Stimulated activated CD8-positive, alpha-beta memory T cell treated with anti-CD3 and anti-CD28 coated beads, Interleukin-4, amount 100 ng/mL, for 24 hours (primary cell): ENCODE measurements around the gene NR4A2.

ENCODE experiments used
- DNase-seq: peaks from one replicate; pipeline ENCODE4 v3.0.0-alpha.2; 2020; ENCODE audit warnings: low read depth

Gene NR4A2

GRCh38 chr2:156339865-156340264 is 7.3 kb upstream of the NR4A2 start:
- DNase-seq, result no peak

- no peak for DNase-seq
Observed at GRCh38 chr2:156339110-156339847, 6.8 kb upstream of the NR4A2 start.

DNA sequence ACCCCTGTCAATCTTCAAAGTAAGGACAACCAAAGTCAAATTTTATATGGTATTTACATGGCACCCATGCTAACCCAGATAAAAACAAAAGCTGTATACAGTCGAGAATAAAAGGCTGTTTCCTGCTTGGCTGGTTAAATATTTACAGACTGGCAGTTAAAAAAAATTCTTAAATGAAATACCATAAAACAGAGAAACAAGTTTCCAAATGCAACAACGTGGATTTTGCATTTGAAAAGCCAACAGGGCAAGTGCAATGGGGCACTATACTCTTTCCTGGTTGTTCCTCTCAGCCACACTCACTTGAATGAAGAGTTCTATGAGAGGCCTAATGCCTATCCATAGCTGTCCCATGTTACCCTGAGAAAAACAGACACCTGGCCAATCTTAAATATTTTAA is 6.1 kb upstream of the NR4A2 start:
- no peak for DNase-seq

DNA sequence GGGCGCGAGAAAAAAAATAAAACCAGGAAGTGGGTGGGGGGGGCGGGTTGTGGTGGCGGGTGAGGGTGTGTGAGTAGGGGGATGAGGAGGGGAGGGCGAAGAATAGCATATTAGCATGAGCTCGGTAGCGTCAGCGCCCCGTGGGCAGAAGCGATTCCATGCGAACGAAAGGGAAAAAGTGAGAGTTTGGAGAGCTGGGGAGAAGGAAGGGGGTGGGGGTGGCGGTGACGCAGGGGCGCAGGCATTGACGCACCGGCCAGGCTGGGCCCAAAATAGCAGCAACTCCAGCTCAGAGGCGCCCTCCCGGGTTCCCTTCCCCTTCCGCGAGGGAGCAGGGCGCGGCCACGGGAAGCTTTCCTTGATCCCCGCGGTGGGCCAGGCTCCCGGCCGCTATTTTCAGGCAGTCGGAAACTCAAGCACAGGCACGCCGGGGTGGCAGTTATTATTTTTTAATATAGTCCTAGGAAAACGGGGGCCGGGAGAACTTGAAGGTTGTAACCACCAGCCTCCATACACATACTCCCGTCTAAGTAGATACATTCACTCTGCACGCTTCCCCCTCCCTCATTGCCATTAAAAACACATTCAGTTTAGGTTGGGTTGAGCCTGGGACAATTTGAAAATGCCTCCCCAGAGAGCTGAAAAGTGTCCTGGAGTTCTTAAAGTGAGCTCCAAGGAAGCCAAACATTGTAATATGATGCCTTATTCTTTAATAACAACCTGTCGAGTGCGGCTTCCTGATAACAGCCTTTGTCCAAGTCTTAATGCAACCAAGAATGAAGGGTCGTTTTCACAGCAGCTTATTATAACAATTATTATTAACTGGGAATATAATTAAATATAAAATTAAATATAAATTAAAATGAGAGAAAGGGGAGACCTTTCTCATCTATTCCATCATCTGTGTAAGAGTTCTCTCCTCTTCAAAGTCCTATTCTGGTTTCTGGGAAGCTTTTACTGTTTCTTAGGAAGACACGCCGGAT is 2.3 kb upstream of the NR4A2 start:
- DNase-seq, result peak; percentile 80

DNA sequence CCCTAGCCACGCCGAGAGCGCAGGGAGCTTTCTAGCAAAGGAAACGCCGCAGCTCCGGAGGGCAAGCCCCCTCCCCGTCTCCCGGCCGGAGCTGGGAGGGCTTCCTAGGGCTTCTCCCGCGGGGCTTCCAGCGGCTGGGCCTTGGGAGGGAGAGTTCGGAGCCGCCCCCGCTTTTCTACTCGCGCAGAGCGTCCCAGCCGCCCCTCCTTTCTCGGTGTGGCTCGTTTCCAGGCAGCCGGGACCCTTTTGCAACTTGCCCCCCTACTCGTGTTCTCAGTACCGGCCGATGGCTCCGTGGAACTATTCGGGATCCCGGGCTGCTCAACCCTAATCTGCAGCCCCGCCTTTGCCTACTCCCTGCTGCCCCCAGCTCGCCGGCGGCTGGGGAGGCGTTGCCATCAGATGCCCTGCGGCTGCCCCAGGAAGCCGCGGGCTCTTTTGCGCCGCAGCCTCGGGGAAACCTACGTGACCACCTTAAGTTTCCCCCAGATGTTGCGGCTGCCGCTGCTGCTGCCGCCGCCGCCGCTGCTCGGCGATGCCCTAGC is 1.5 kb upstream of the NR4A2 start:
- DNase-seq, result peak; percentile 71

GRCh38 chr2:156333274-156333950 is 891 bp upstream of the NR4A2 start:
- peak; percentile 48 for DNase-seq

DNA sequence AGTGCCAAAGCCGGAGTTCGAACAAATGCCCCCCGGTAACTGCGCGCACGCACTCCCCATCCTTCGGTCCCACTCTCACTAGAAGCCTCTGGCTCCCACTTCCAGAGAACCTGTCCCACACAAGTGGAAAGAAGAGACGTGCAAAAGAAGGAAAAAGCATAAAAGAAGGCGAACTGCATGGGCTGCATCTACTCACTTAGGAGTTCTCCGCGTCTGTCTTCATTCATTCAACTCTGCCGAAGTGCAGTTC is 312 bp downstream of the NR4A2 start:
- no peak for DNase-seq

GRCh38 chr2:156331572-156332283 is 793 bp downstream of the NR4A2 start:
- no peak for DNase-seq

GRCh38 chr2:156329927-156330726 is 2.4 kb downstream of the NR4A2 start:
- DNase-seq, result no peak

- no peak for DNase-seq
Observed at GRCh38 chr2:156329031-156329926, 3.2 kb downstream of the NR4A2 start.

DNA sequence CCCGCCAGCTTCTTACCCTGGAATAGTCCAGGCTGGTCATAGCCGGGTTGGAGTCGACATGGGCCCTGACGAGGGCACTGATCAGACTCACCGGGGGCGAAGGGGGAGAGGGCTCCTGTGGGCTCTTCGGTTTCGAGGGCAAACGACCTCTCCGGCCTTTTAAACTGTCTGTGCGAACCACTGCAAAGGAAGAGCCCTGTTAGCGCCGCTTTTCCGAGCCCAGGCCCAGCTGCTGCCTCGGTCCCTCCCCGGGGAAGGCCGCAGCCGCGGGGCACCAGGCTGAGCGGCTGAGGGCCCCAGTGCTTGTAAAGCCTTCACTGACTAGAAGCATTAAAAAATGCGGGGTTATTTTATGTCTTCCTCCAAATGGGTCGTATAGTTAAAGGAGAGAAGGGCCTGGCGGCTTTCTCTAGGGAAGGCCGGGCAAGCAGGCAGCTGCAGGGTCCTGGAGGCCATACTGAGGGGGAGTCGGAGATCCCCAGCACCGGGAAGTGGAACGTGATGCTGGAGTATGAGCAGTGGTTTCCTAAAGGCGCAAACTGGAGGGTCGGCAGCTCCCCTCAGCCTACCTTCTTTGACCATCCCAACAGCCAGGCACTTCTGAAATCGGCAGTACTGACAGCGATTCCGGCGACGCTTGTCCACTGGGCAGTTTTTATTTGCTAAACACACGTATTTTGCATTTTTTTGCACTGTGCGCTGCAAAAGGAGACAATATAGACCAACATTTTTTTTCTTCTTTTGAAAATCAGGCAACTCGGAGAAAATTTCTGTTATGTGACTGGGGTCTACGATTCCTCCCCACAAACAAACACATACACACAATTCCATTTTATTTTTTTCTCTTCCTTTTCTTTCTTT is 4.5 kb downstream of the NR4A2 start:
- DNase-seq, result no peak

DNA sequence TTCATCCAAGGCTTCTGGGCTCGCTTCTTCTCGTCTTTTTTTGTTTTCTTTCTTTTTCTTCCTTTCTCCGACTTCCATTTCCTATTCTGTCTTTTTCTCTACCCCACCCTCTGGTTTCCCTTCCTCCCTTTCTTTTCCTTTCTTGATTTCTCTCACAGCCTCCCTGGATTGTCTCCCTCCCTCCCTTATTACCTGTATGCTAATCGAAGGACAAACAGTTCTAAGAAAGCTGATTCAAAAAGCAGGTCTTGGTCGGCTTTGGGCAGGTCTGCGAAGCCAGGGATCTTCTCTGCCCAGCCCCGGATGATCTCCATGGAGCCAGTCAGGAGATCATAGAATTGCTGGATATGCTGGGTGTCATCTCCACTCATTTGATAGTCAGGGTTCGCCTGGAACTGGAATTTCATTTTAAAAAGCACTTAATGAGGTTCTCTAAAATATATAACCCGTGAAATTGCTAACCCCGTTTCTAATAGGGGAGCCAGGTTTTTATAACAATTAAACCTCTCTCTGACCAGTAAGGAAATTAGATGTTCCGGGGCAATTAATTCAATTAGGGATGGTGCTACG is 5.9 kb downstream of the NR4A2 start:
- DNase-seq, result no peak

GRCh38 chr2:156325688-156326525 is 6.6 kb downstream of the NR4A2 start:
- no peak for DNase-seq

DNA sequence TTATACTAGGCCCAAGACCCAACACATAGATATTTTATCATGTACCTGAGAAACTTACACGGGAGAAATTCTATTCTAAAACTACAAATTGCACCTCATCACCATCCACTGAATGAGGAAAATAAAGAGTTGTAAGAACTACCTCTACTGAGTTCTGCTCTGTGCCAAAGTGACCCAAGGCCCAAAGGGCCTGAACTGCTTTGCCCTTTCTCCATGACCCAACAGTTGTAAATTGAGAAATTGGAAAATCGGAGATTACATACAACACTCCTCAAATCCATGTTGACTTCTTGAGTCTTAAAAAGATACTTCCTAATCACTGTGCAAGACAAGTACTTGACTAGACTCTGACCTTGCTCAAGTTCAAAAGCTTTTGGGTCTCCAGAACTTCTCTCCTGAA is 8.8 kb downstream of the NR4A2 start:
- DNase-seq, result no peak

- no peak for DNase-seq
Observed at GRCh38 chr2:156322686-156323231, 9.8 kb downstream of the NR4A2 start.

DNA sequence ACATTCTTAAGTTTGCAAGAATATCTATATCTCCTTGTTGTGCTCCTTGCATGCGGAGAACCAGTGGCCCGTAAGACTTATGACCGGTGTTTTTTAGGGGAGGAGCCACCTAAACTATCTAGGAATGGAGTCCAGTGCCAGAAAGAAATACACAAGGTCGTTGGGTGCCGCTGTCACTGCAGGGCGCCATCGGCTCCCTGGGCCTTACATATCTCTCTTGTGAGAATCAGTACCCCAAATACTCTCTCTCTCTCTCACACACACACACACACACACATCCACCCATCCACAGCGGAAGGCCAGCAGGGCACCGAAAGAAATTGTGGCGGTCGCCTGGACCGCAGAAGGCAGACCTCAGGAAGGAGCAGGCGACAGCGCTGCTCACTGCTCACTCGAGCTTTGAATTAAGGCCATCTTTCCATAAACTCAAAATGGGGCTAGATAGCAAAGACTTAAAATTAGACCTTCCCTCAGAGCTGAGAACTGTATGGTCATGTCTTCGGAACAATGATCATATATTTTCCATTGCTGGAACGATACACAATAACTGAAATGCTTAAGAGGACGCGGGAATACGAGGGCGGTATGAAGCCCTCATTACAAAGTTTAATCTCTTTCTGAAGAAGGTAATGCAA is 10.4 kb downstream of the NR4A2 start:
- DNase-seq, result no peak
